GM18873 (cell line): ENCODE results near the gene LDLRAD4.

Source experiments
- ATAC-seq: cut with Tn5 transposase; IDR thresholded peaks from one replicate; pipeline ENCODE4 v1.9.1; 2021; ENCODE audit warnings: mild to moderate bottlenecking, moderate library complexity, moderate number of reproducible peaks; ENCODE audit not compliant: unreplicated experiment, low FRiP score

LDLRAD4 gene

DNA sequence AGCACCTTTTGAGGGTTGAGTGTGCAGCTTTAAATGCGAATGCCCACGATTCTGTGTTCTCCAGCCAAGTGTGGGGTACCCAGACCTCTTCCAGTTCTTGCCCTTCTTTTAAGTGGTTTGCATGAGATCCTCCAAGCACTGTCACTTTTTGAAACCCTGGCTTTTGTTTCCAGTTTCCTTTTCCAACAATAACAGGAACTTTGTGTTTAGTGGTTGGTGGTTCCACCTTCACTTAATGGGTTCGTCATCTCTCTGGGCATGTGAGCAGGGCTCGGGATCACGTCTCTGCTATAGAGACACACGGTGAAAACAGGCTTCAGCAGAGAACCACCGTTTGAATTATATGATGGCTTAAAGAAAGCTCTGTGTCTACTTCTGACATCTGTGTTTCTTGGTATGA, 197.6 kb downstream of the LDLRAD4 start:
- no peak for ATAC-seq

DNA sequence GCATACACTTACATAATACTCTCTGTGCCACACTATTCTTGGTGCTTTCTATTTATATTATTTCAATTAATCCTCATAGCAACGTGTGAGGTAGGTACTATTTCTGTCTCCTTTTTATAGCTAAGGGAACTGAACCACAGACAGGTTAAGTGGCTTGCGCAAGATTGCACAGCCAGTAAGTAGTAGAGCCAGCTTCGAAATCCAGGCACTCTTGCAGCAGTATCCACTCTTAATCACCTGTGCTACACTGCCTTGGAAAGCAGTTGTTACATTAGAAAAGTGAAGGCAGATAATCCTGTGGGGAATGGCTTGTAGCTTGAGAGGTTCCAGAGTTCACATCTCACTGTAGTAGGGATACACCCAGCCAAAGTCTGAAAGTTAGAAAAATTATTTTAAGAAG, 198.3 kb downstream of the LDLRAD4 start:
- ATAC-seq, result no peak

- ATAC-seq, result no peak
Observed at GRCh38 chr18:13418013-13418710, 199.6 kb downstream of the LDLRAD4 start.

DNA sequence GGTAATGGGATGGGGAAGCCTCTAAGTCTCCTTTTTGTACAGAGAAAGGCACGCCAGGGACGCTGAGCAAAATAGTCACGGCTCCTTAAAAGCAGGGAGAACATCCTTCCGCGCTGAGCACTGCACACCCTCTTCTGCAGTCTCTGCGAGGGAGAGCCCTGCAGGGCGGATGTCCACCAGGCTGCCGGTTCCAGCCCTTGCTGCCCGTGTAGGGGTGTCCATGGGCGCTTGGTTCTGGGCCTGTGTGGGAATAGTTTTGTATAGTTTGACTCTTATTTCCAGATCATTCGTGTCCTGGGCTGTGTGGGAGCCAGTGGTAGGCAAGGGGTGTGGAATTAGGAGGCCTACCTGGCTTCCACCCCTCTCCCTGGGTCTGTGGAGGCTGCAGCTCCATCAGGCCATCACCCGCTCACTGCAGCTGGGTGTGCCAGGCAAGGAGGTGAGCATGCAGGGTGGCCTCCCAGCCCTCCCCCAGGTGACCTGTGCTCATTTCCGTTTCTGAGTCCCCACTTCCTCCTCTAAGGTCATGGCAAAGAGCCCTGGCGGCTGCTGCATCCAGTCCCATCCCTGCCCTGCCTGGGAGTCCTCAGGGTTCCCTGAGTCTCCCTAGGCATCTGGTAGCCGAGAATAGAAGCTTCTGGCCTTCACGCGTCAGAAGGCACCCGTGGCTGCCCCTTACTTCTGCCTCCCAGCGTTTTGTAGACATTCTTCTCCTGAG, 202.6 kb downstream of the LDLRAD4 start:
- no peak for ATAC-seq

DNA sequence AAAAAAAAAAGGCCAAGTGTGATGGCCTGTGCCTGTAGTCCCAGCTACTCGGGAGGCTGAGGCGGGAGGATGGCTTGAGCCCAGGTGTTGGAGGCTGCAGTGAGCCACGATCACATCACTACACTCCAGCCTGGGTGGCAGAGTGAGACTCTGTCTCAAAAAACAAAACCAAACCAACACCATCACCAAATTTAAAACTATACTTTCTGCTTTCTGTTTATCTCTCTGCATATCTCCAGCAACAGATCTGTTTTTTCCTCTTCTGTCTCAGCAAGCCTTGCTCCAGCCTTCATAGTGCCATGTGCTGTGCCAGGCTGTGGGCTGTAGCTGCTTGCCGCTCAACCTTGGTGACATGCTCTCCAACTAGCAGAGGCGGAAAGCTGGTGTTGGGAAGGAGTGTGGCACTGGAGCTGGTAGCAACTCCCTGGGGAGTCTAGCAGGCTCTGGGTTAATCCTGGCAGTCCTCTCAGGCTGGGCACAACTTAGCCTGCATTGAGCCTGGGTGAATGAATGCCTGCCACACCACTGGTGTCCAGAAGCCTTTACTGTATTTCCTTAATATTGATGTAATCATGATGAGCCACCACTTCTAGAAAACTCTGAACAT, 204.1 kb downstream of the LDLRAD4 start:
- ATAC-seq, result no peak

GRCh38 chr18:13423352-13423751, 204.8 kb downstream of the LDLRAD4 start:
- no peak for ATAC-seq

DNA sequence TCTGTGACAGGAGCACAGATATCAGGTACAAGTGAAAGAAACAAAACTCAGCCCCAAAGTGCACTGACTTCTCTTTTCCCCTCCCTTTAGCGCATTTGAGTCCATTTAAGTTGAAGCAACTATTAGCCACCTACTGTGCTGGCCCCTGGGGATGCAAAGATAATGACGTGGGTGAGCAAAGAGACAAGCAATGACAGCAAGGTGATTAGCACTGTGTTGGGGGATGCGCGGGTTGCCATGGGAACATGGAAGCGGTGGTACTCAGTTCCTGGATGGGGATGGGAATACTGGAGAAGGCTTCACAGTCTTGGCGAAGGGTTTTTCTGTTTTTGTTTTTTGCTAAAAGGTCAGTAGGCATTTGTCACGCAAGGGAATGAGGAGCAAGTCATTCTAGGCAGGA, 205.8 kb downstream of the LDLRAD4 start:
- no peak for ATAC-seq

DNA sequence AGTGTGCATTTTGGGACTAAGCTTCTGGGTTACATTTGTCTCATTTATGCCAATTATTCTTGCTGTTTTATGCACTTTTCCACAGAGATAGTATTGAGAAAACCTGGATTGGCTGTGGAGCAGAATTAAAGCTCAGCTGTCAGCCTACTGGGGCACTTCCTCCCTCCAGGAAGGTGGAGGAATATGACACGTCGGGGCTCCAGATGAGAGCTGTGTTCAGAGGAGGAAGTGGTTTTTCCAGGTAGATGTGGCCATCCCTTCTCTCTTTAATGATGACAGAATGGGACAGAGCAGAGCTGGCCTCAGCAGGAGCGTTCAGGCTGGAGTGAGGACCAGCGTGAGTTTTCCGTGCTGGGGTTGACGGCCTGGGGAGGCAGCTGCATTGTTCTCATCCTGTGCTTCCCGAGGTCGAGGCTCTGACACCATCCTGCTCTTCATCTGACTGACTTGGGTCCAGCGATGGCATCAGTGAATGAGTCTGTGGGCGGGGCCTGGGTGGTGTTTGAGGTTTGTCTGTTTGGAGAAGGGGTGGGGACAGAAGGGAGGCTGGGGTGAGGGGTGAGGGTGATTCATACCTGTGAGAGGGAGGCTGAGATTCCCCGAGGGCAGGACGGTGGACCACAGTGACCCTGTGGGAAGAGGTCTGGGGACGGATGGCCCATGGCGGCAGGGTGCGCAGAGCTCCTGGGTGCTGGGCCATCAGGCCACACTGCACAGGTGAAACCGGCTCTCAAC, 207.0 kb downstream of the LDLRAD4 start:
- ATAC-seq, result no peak

DNA sequence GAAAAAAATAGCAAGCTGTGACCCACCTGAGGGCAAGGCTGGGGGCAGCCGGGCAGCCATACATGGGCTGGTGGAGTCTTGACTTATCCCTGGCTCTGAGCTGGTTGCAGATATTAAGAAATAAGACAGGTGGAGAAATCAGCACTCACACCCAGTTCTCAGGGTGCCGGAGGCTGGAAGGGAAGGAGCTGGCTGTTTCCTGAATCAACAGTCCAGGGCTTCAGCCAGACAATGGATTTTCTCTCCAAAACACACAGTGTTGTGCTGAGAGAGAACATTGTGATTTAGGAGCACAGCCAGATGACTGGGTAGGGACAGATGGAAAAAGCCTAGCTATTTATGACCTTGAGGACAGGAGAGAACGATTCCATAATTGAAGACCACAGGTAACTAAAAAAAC, 208.8 kb downstream of the LDLRAD4 start:
- ATAC-seq, result no peak

DNA sequence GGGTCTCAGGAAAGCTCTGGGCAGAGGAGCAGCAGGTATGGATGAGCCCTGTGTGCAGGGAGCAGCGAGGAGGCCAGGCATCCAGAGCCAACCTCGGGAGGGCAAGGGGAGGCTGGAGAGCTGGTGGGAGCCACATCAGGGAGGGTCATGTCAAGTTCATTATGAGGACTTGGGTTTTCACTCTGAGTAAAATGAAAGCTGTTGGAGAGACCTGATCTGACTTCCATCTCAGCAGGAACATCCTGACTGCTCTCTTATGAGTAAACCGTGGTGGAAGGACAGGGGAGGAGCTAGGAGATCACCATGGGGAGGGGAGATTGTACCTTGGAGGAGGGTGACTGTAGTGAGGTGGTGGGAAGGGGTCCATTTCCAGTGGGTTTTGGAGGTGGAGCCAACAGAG, 209.8 kb downstream of the LDLRAD4 start:
- ATAC-seq, result no peak

DNA sequence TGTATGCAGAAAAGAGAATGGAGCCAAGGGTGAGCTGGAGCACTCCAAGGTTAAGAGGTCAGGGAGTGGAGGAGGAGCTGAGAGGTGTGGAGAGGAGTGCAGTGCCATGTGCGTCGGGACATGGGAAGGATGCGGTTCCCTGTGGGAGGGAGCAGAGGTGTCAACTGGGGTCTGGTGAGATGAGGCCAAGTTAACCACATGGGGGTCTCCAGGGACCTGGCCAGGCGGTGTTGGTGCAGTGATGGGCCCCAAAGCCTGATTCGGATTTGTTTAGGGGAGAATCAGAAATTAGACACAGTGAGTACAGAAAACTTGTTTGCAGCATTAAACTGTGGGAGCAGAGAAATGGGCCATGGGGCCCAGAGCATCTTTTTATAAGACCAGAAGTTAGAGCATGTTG, 210.5 kb downstream of the LDLRAD4 start:
- no peak for ATAC-seq

DNA sequence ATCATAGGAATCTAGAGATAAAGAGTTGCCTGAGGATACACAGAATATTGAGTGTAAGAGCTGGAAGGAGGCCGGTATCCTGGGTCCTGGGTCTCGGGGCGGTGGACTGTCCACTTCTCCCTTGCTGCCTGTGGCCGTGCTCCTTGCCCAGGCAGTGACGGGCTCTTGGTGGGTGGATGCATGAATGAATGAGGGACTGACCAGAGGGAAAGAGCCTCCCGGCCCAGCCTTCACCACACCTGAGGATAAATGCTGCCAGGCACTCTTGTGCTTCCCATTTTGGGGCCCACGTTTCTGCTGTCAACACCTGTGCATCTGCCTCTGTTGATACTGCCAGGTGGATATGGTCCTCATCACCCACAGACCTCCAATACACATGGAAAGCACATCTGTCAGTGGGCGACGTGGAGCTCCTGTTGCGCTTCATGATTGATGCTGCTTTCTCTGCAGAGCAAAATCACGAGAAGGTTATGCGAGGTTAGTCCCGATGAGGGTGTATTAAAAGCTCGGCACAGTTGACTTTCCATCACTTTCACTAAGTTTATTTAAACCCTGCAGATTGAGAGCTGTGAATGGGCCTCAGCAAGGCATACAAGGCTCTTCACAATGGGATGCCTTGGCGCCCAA, 211.4 kb downstream of the LDLRAD4 start:
- ATAC-seq, result no peak

DNA sequence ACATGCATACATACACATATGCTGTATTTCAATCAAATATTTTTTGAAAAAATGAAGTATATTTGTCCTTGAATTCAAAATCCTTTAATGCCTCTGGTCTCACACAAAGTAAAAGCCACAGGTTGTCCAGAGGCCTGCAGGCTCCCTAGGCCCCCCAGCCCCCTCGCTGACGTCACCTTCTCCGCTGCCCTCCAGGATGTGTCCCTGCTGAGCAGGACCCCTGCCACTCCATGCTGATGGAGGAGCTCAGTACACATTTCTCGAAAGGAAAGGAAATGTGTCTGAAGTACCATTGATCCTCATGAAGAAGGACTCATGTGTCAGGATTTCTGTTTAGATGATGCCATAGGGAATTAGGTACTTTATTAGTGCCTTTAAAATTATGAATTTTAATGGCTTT, 212.1 kb downstream of the LDLRAD4 start:
- ATAC-seq, result no peak

DNA sequence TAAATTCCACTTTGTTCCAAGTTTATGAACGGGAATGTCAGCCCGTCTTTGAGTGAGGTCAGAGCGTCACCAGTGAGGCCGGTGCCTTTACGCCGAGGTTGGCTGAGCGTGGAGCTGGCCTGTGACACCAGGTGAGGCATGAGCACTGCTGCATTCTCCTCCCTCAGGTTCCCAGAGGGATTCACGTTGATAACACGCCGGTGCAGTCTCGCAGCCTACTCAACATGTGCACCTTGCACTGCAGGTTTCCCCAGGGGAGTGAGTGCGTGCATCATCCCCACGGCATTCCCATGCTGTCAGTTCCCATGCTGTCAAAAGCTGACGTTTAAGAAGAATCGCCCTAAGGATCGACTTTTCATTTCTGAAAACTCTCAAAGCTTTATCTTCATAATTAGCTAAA, 213.3 kb downstream of the LDLRAD4 start:
- no peak for ATAC-seq

DNA sequence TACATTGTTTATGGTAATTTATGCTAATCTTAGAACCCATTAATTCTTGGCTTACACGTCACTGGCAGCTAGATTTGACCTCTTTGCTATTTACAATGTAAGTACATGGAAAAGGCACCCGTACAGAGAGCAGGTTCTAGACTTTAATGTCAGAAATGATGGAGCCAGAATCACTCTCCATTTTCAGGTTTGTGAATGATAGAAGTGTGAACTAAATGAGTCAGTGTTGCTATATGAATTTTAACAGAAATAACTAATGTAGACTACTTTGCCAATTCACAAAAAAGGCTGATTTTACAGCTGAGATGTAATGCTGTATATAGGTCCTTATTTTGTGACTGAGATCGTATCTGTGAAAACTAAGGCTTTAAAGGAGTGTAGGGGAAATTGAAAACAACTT, 214.6 kb downstream of the LDLRAD4 start:
- no peak for ATAC-seq

- no peak for ATAC-seq
Observed at GRCh38 chr18:13433685-13434084, 215.1 kb downstream of the LDLRAD4 start.

GRCh38 chr18:13434854-13435253, 216.3 kb downstream of the LDLRAD4 start:
- ATAC-seq, result no peak

GRCh38 chr18:13435586-13436333, 217.2 kb downstream of the LDLRAD4 start:
- ATAC-seq, result no peak

GRCh38 chr18:13436576-13436975, 218.0 kb downstream of the LDLRAD4 start:
- no peak for ATAC-seq

DNA sequence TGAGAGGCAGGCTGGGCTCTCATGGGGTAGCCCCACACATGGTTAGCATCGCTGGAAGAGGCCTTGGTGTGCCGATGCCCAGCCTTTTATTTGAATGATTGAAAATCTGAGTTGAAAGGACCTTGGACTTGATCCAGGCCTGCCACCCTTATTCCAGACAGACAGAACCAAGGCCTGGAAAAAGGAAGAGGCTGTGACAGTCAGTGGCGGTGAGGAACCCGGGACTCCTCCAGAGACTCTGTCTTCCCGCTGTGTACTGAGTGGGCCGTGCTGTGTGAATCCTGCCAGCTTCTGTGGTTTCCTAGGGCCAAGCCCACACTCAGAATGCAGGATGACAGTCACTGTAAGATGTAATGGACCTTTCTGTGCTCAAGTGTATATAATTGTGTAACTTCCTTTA, 218.5 kb downstream of the LDLRAD4 start:
- ATAC-seq, result no peak
